B cell (primary cell): ENCODE data around the gene KATNBL1. TPM values are rescaled to one million over a fixed set of nuclear protein-coding genes. Genes with fewer than 3 reads are reported as not detected.
A peak's percentile ranks its signal among the peaks of the same experiment; 100 is the strongest.

Experiments
- ATAC-seq: fragments of 200-7000 bp; cut with Tn5 transposase; one replicate; pipeline ENCODE4 v1.10.0; 2021; ENCODE audit warnings: low read depth, mild to moderate bottlenecking, moderate number of reproducible peaks, moderate library complexity
- CTCF ChIA-PET: fragments of 350-600 bp; sonication (Branson Sonifier 250); formaldehyde crosslinking; loops from one replicate; lab custom pipeline; 2021; ENCODE audit warnings: antibody characterized with exemption, inconsistent platforms; lab: Charles Lee
- POLR2A ChIA-PET: fragments of 350-600 bp; sonication (Branson Sonifier 250); formaldehyde crosslinking; loops from one replicate; lab custom pipeline; 2021; ENCODE audit warnings: antibody characterized with exemption; lab: Charles Lee
- DNase-seq: peaks from one replicate; pipeline ENCODE4 v3.0.0; 2013
- H2AFZ ChIP-seq: 2 replicates; pipeline ENCODE4 v1.6.1; 2012; ENCODE audit warnings: mild to moderate bottlenecking, low read depth, low read length; ENCODE audit not compliant: insufficient read depth, poor library complexity, severe bottlenecking
- H3K27ac ChIP-seq, 2 donors: 1 replicate in 1 of 2; 2 replicates in 1 of 2; pipeline ENCODE4 v1.5.1; 2012 to 2013; ENCODE audit warnings: low read length in 2 of 2, mild to moderate bottlenecking in 2 of 2, moderate library complexity in 1 of 2
- H3K27me3 ChIP-seq, 4 experiments: fragments of 200-600 bp in 1 of 4; sonication (generic) in 1 of 4; replicated peaks in 1 of 4; 1 replicate in 2 of 4; 2 replicates in 2 of 4; pipeline versions ENCODE4 v1.6.1 to v1.7.0; 2013 to 2016; ENCODE audit warnings: low read length in 3 of 4, mild to moderate bottlenecking in 2 of 4, mixed read lengths in 1 of 4, moderate library complexity in 1 of 4; ENCODE audit not compliant: insufficient read depth in 4 of 4, control insufficient read depth in 3 of 4; ENCODE audit errors: control extremely low read depth in 1 of 4
- H3K36me3 ChIP-seq, 2 experiments: replicated peaks in 1 of 2; 1 replicate in 1 of 2; 2 replicates in 1 of 2; pipeline versions ENCODE4 v1.6.1 to v1.7.1; 2013; ENCODE audit warnings: low read length in 1 of 2; ENCODE audit not compliant: insufficient read depth in 2 of 2, control insufficient read depth in 1 of 2; ENCODE audit errors: control extremely low read depth in 1 of 2, extremely low read depth in 1 of 2
- H3K4me1 ChIP-seq, 2 donors: fragments of 200-600 bp in 1 of 2; sonication (generic) in 1 of 2; 1 replicate in 1 of 2; 2 replicates in 1 of 2; pipeline versions ENCODE4 v1.5.1 to v1.6.1; 2013 to 2017; ENCODE audit warnings: low read length in 2 of 2; ENCODE audit not compliant: control insufficient read depth in 2 of 2, insufficient read depth in 2 of 2
- H3K4me2 ChIP-seq: replicated peaks from 2 replicates; pipeline ENCODE3; 2012; ENCODE audit warnings: mild to moderate bottlenecking, low read depth, low read length; ENCODE audit not compliant: poor library complexity, severe bottlenecking
- H3K4me3 ChIP-seq, 5 experiments: fragments of 200-600 bp in 1 of 5; sonication (generic) in 1 of 5; 1 replicate in 3 of 5; 2 replicates in 2 of 5; pipeline versions ENCODE4 v1.5.1 to v1.7.0; 2011 to 2016; ENCODE audit warnings: low read length in 4 of 5, mild to moderate bottlenecking in 4 of 5, low read depth in 2 of 5, control low read depth in 1 of 5, moderate library complexity in 1 of 5; ENCODE audit not compliant: insufficient read depth in 1 of 5; ENCODE audit errors: control extremely low read depth in 1 of 5, extremely low read depth in 1 of 5
- H3K79me2 ChIP-seq: fragments of 200-600 bp; sonication (generic); one replicate; pipeline ENCODE4 v1.6.0; 2016; ENCODE audit warnings: low read length; ENCODE audit not compliant: control insufficient read depth, insufficient read depth
- H3K9ac ChIP-seq: fragments of 200-600 bp; sonication (generic); 2 replicates; pipeline ENCODE4 v1.6.1; 2017; ENCODE audit warnings: mild to moderate bottlenecking, low read length, moderate library complexity
- H3K9me3 ChIP-seq, 3 donors: one replicate each; pipeline versions ENCODE4 v1.6.1 to v1.7.1; 2013; ENCODE audit warnings: low read length in 2 of 3; ENCODE audit not compliant: control insufficient read depth in 2 of 3, insufficient read depth in 1 of 3; ENCODE audit errors: control extremely low read depth in 1 of 3
- H4K20me1 ChIP-seq: 2 replicates; pipeline ENCODE4 v1.6.0; 2012; ENCODE audit warnings: mild to moderate bottlenecking, low read length; ENCODE audit not compliant: insufficient read depth, control insufficient read depth, poor library complexity, severe bottlenecking
- H3K27ac Mint-ChIP-seq: one replicate; pipeline ENCODE4 v1.8.0; 2021; ENCODE audit warnings: mixed read lengths
- H3K27me3 Mint-ChIP-seq: one replicate; pipeline ENCODE4 v1.8.0; 2021; ENCODE audit warnings: mixed read lengths
- H3K4me1 Mint-ChIP-seq: one replicate; pipeline ENCODE4 v1.8.0; 2021; ENCODE audit warnings: mixed read lengths
- H3K4me3 Mint-ChIP-seq: one replicate; pipeline ENCODE4 v1.8.0; 2021; ENCODE audit warnings: mixed read lengths
- H3K9me3 Mint-ChIP-seq: one replicate; pipeline ENCODE4 v1.8.0; 2022; ENCODE audit warnings: mixed read lengths; ENCODE audit not compliant: insufficient read depth
- CTCF ChIP-seq: fragments of 200-600 bp; IDR thresholded peaks from one replicate; pipeline ENCODE4 v1.8.0; 2022; ENCODE audit warnings: antibody characterized with exemption, mild to moderate bottlenecking
- EZH2 ChIP-seq: IDR thresholded peaks from 2 replicates; pipeline ENCODE4 v1.6.1; 2012; ENCODE audit warnings: borderline replicate concordance, low read depth, mild to moderate bottlenecking, moderate library complexity, low read length; ENCODE audit not compliant: insufficient read depth, poor library complexity, severe bottlenecking
- WGBS: methylation state at CpG from one replicate; pipeline ENCODE4 v1.1.5; 2013; ENCODE audit warnings: missing lambda C conversion rate; ENCODE audit not compliant: insufficient coverage; 5-methylcytosine and 5-hydroxymethylcytosine counted together
- intact Hi-C: fragments of 100-400 bp; cut with micrococcal nuclease; formaldehyde crosslinking; loops from one replicate; pipeline ENCODE4 v1.10.0; 2022
- polyA plus RNA-seq: library from polyadenylated mRNA; depleted of rRNA; stranded (reverse); fragments of >200 nt; gene quantifications from 2 replicates; pipeline ENCODE4 v1.2.3, GENCODE V29; 2012
- total RNA-seq, 2 donors: library from RNA; stranded (reverse); fragments of 120-200 nt in 1 of 2; gene quantifications; 1 replicate in 1 of 2; 2 replicates in 1 of 2; pipeline versions ENCODE4 v1.2.3 to v1.2.4, GENCODE V29; 2013 to 2022

The KATNBL1 gene
- total and polyA plus RNA-seq, 2 donors (not counting 1 experiment from before 2014, with no cell fraction given): 22.1 to 54.8 TPM

- Mint-ChIP-seq H3K4me1 (no peaks in the 10 kb centered on the region), H3K27ac (no peak overlapping the region), H3K9me3 (no peaks in the 10 kb centered on the region), H3K27me3 (peaks cover 10% of the 10 kb centered on the region), H3K4me3 (no peak overlapping the region)
- Histone ChIP-seq H3K27me3 (no peaks in the 10 kb centered on the region), H3K4me3 (no peak overlapping the region), H3K36me3 (no peaks in the 10 kb centered on the region), H3K4me1 (no peaks in the 10 kb centered on the region), H3K9me3 (no peaks in the 10 kb centered on the region), H3K79me2 (no peaks in the 10 kb centered on the region), H4K20me1 (no peaks in the 10 kb centered on the region), H3K4me2 (no peak overlapping the region), H3K27ac (no peak overlapping the region), H3K9ac (no peak overlapping the region), H2AFZ (no peak overlapping the region)
- DNase-seq (no peak), ATAC-seq (no peak)
- ChIA-PET POLR2A (no interaction called here), CTCF (interaction anchor here (0.7 to 1.6 kb wide), 3 partner anchors 98 to 476 kb away, joined by 3 to 7 read pairs (median 3); partner anchors contain the start of gene KATNBL1)
- intact Hi-C loops: no loop called here
- TF ChIP-seq CTCF (no peak), EZH2 (no peak)
- WGBS: 90% methylated on average over 5 of the region's 6 CpGs
Measured at GRCh38 chr15:34111488-34111887, 98.4 kb downstream of the KATNBL1 start.

GRCh38 chr15:34109797-34110663 lies 99.9 kb downstream of the KATNBL1 start:
- no peak overlapping the region for H3K27ac Mint-ChIP-seq
- no peaks in the 10 kb centered on the region for H3K36me3 ChIP-seq
- DNase-seq (peak; percentile 38), ATAC-seq (peak; percentile 54)
- H3K4me1 Mint-ChIP-seq: no peaks in the 10 kb centered on the region
- CTCF ChIA-PET: interaction anchor here (0.7 to 3.6 kb wide), 9 partner anchors 12 to 477 kb away, joined by 3 to 30 read pairs (median 5); partner anchors contain the start of genes KATNBL1 and LPCAT4
- H3K9me3 ChIP-seq: no peaks in the 10 kb centered on the region
- intact Hi-C loops: loop anchor here (1.0 kb wide), 2 partner anchors 100 to 478 kb away; partner anchors contain the start of gene KATNBL1
- TF ChIP-seq EZH2 (no peak), CTCF (peak; percentile 57)
- H3K4me3 Mint-ChIP-seq: no peak overlapping the region
- H3K79me2 ChIP-seq: no peaks in the 10 kb centered on the region
- H4K20me1 ChIP-seq: no peaks in the 10 kb centered on the region
- H3K4me3 ChIP-seq: no peak overlapping the region
- no peak overlapping the region for H3K9ac ChIP-seq
- H3K27ac ChIP-seq: no peak overlapping the region
- H3K4me1 ChIP-seq: no peaks in the 10 kb centered on the region
- H3K9me3 Mint-ChIP-seq: no peaks in the 10 kb centered on the region
- no peak overlapping the region for H3K4me2 ChIP-seq
- no peak overlapping the region for H2AFZ ChIP-seq
- WGBS: 95% methylated on average over 2 of the region's 5 CpGs
- POLR2A ChIA-PET: no interaction called here
- H3K27me3 ChIP-seq: no peaks in the 10 kb centered on the region
- H3K27me3 Mint-ChIP-seq: peaks cover 10% of the 10 kb centered on the region
